Activated naive CD4-positive, alpha-beta T cell treated with anti-CD3 and anti-CD28 coated beads for 36 hours (primary cell): ENCODE measurements around the gene C1orf116. TPM values are rescaled to one million over a fixed set of nuclear protein-coding genes. Genes with fewer than 3 reads are reported as not detected.

Experiments used
- CTCF ChIA-PET: fragments of 350-600 bp; sonication (Branson Sonifier 250); formaldehyde crosslinking; loops from one replicate; lab custom pipeline; 2021; ENCODE audit warnings: antibody characterized with exemption; lab: Charles Lee
- DNase-seq: peaks from one replicate; pipeline ENCODE4 v3.0.0-alpha.2; 2020
- H3K27ac Mint-ChIP-seq: one replicate; pipeline ENCODE4 v1.8.0; 2021; ENCODE audit warnings: mild to moderate bottlenecking, mixed read lengths
- H3K27me3 Mint-ChIP-seq: one replicate; pipeline ENCODE4 v1.8.0; 2021; ENCODE audit warnings: low read depth, mixed read lengths
- H3K36me3 Mint-ChIP-seq: one replicate; pipeline ENCODE4 v1.8.0; 2021; ENCODE audit warnings: low read depth, mixed read lengths
- H3K4me1 Mint-ChIP-seq: one replicate; pipeline ENCODE4 v1.8.0; 2021; ENCODE audit warnings: low read depth, mixed read lengths
- H3K4me3 Mint-ChIP-seq: one replicate; pipeline ENCODE4 v1.8.0; 2021; ENCODE audit warnings: mild to moderate bottlenecking, moderate library complexity, mixed read lengths
- H3K9me3 Mint-ChIP-seq: one replicate; pipeline ENCODE4 v1.8.0; 2021; ENCODE audit warnings: mixed read lengths
- intact Hi-C: fragments of 100-400 bp; cut with micrococcal nuclease; formaldehyde crosslinking; loops from one replicate; pipeline ENCODE4 v1.15.1; 2023
- total RNA-seq, 2 experiments: library from RNA; stranded (reverse); gene quantifications; one replicate each; pipeline ENCODE4 v1.2.3, GENCODE V29; 2021

Gene C1orf116
- total RNA-seq, 2 experiments from 2014 or later = not detected

- no peak overlapping the region for H3K27ac Mint-ChIP-seq
- intact Hi-C loops = no loop called here
- H3K4me3 Mint-ChIP-seq = no peak overlapping the region
- no peaks in the 10 kb centered on the region for H3K36me3 Mint-ChIP-seq
- peaks cover 2% of the 10 kb centered on the region for H3K4me1 Mint-ChIP-seq
- H3K9me3 Mint-ChIP-seq = no peaks in the 10 kb centered on the region
- H3K27me3 Mint-ChIP-seq = peaks cover 2% of the 10 kb centered on the region
- CTCF ChIA-PET = interaction anchor here (4.4 kb wide), 1 partner anchor 66 kb away, joined by 21 read pairs; no protein-coding TSS in a partner anchor
- no peak for DNase-seq
Measured at GRCh38 chr1:207001492-207002245, 30.9 kb downstream of the C1orf116 start.

GRCh38 chr1:207000651-207001291, 31.8 kb downstream of the C1orf116 start:
- no peak overlapping the region for H3K4me3 Mint-ChIP-seq
- H3K36me3 Mint-ChIP-seq = no peaks in the 10 kb centered on the region
- CTCF ChIA-PET = interaction anchor here (0.6 kb wide), 1 partner anchor 114 kb away, joined by 5 read pairs; no protein-coding TSS in a partner anchor
- H3K27me3 Mint-ChIP-seq = peaks cover 2% of the 10 kb centered on the region
- no peak for DNase-seq
- H3K4me1 Mint-ChIP-seq = peaks cover 2% of the 10 kb centered on the region
- H3K27ac Mint-ChIP-seq = no peak overlapping the region
- no peaks in the 10 kb centered on the region for H3K9me3 Mint-ChIP-seq
- intact Hi-C loops = no loop called here

DNA sequence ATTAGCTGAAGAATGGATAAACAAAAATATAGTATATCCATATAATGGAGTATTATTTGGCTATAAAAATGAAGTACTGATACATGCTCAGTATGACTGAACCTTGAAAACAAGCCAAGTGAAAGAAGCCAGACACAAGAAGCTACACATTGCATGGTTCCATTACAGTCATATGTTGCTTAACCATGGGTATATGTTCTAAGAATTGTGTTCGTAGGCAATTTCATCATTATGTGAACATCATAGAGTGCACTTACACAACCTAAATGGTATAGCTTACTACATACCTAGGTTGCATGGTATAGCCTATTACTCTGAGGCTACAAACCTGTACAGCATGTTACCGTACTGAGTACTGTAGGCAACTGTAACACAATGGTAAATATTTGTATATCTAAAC, 33.7 kb downstream of the C1orf116 start:
- no peak overlapping the region for H3K4me3 Mint-ChIP-seq
- no peak overlapping the region for H3K27ac Mint-ChIP-seq
- intact Hi-C loops = no loop called here
- H3K4me1 Mint-ChIP-seq = no peaks in the 10 kb centered on the region
- no peaks in the 10 kb centered on the region for H3K27me3 Mint-ChIP-seq
- no peaks in the 10 kb centered on the region for H3K36me3 Mint-ChIP-seq
- no peaks in the 10 kb centered on the region for H3K9me3 Mint-ChIP-seq
- CTCF ChIA-PET = interaction anchor here (0.7 kb wide), 1 partner anchor 57 kb away, joined by 5 read pairs; no protein-coding TSS in a partner anchor
- DNase-seq = no peak

- no peaks in the 10 kb centered on the region for H3K36me3 Mint-ChIP-seq
- H3K27ac Mint-ChIP-seq = no peak overlapping the region
- CTCF ChIA-PET = interaction anchor here (1.2 to 3.3 kb wide), 3 partner anchors 11 to 59 kb away, joined by 3 to 23 read pairs (median 20); no protein-coding TSS in a partner anchor
- no peak for DNase-seq
- no peaks in the 10 kb centered on the region for H3K4me1 Mint-ChIP-seq
- H3K27me3 Mint-ChIP-seq = peaks cover 4% of the 10 kb centered on the region
- H3K9me3 Mint-ChIP-seq = no peaks in the 10 kb centered on the region
- no peak overlapping the region for H3K4me3 Mint-ChIP-seq
- intact Hi-C loops = no loop called here
Measured at GRCh38 chr1:206992790-206993189, 39.8 kb downstream of the C1orf116 start.

DNA sequence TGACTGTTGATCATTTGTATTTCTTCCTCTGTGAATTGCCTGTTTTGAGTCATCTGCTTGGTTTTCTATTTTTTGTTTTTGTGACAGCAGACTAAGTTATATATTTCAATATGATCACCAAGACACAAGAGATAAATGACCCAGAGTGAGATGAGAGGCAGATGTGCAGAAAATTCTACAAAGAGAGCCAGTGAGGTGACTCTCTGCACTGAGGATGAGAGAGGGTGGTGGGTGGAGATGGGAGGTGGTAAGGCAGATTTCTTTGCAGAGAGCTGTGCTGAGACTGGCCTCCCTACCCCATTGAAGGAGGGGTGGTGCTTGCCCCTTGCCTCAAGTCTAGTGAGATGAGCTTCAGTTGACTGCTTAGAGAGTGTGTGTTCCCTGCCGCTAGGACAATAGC, 44.7 kb downstream of the C1orf116 start:
- Mint-ChIP-seq H3K4me3 (no peak overlapping the region), H3K36me3 (no peaks in the 10 kb centered on the region), H3K4me1 (no peaks in the 10 kb centered on the region), H3K27me3 (peaks cover 4% of the 10 kb centered on the region), H3K9me3 (no peaks in the 10 kb centered on the region), H3K27ac (no peak overlapping the region)
- CTCF ChIA-PET = interaction anchor here (0.6 to 1.2 kb wide), 3 partner anchors 16 to 410 kb away, joined by 3 read pairs; no protein-coding TSS in a partner anchor
- intact Hi-C loops = loop anchor here (10.0 kb wide), 1 partner anchor 493 kb away; no protein-coding TSS in a partner anchor
- DNase-seq = no peak

DNA sequence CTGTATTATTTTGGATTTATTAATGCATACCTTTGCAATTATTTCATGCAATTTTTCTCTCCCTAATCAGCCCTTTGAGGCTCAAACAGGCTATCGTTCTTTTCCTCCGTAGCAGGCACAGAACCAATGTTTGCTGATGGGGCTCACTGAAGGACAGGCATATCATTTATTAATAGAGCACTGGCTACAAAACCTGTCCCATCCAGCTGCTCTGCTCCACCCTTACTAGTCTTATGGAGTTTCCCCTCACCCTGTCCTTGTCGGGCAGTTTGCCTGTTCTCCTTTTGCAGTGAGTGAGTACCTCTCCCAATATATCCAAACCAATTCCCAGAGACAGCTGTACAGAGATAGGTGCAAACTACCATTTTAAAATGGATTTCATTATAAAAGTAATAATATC, 45.7 kb downstream of the C1orf116 start:
- Mint-ChIP-seq H3K4me1 (no peaks in the 10 kb centered on the region), H3K36me3 (no peaks in the 10 kb centered on the region), H3K4me3 (no peak overlapping the region), H3K27me3 (peaks cover 4% of the 10 kb centered on the region), H3K9me3 (no peaks in the 10 kb centered on the region), H3K27ac (no peak overlapping the region)
- intact Hi-C loops = loop anchor here (10.0 kb wide), 1 partner anchor 492 kb away; no protein-coding TSS in a partner anchor
- DNase-seq = no peak
- CTCF ChIA-PET = interaction anchor here (1.2 kb wide), 1 partner anchor 15 kb away, joined by 3 read pairs; no protein-coding TSS in a partner anchor

GRCh38 chr1:206986402-206986801, 46.2 kb downstream of the C1orf116 start:
- Mint-ChIP-seq H3K9me3 (no peaks in the 10 kb centered on the region), H3K36me3 (no peaks in the 10 kb centered on the region), H3K4me1 (no peaks in the 10 kb centered on the region), H3K27ac (no peak overlapping the region), H3K4me3 (no peak overlapping the region), H3K27me3 (peaks cover 4% of the 10 kb centered on the region)
- DNase-seq = no peak
- CTCF ChIA-PET = interaction anchor here (0.9 to 1.0 kb wide), 2 partner anchors 51 to 252 kb away, joined by 3 read pairs; no protein-coding TSS in a partner anchor
- intact Hi-C loops = loop anchor here (10.0 kb wide), 1 partner anchor 492 kb away; no protein-coding TSS in a partner anchor

- no peak for DNase-seq
- H3K9me3 Mint-ChIP-seq = no peaks in the 10 kb centered on the region
- CTCF ChIA-PET = interaction anchor here (0.9 to 1.0 kb wide), 2 partner anchors 50 to 251 kb away, joined by 3 read pairs; no protein-coding TSS in a partner anchor
- no peak overlapping the region for H3K27ac Mint-ChIP-seq
- H3K4me1 Mint-ChIP-seq = no peaks in the 10 kb centered on the region
- H3K27me3 Mint-ChIP-seq = peaks cover 4% of the 10 kb centered on the region
- intact Hi-C loops = loop anchor here (10.0 kb wide), 1 partner anchor 490 kb away; no protein-coding TSS in a partner anchor
- H3K4me3 Mint-ChIP-seq = no peak overlapping the region
- no peaks in the 10 kb centered on the region for H3K36me3 Mint-ChIP-seq
Measured at GRCh38 chr1:206985162-206985749, 47.3 kb downstream of the C1orf116 start.

GRCh38 chr1:206982216-206982615, 50.3 kb downstream of the C1orf116 start:
- DNase-seq = peak; percentile 78
- CTCF ChIA-PET = interaction anchor here (0.6 to 7.1 kb wide), 38 partner anchors 9 to 492 kb away, joined by 3 to 124 read pairs (median 5); partner anchors contain the start of genes DYRK3, FCAMR, FCMR and IL20
- H3K4me1 Mint-ChIP-seq = no peaks in the 10 kb centered on the region
- H3K9me3 Mint-ChIP-seq = no peaks in the 10 kb centered on the region
- no peak overlapping the region for H3K27ac Mint-ChIP-seq
- no peak overlapping the region for H3K4me3 Mint-ChIP-seq
- intact Hi-C loops = loop anchor here (1.0 to 10.0 kb wide), 8 partner anchors 47 to 487 kb away; partner anchors contain the start of genes DYRK3 and IL20
- H3K27me3 Mint-ChIP-seq = no peaks in the 10 kb centered on the region
- no peaks in the 10 kb centered on the region for H3K36me3 Mint-ChIP-seq

DNA sequence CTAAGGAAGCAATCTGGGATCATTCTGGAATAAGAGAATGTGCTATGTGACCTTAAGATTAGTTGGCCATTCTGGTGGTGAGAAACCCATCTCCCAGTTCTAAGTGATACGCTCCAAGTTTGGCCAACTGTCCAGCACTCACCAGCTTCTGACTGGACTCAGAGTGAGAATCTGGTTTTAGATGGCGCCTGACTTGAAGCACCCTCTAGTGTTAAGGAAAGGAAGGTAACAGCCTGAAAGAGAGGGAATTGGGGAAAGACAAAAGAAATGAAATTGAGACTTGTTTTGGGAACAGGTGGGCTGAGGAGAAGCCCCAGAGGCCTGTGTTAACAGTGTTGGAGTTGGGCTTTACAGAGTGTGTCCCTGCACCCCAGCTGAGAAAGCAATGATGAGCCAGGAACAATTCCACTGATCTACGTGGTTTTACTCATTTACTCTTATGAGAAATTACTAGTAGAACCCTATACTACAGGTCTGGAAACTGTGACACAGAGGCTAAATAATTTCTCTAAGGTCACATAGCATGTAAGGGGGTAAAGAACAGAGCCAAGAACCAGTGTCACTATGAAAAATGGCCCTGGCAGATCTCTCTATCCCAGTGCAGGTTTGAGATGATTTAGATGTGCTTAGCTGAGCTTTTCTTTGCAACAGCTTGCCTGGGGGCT, 53.0 kb downstream of the C1orf116 start:
- intact Hi-C loops = loop anchor here (10.0 kb wide), 1 partner anchor 485 kb away; no protein-coding TSS in a partner anchor
- no peaks in the 10 kb centered on the region for H3K4me1 Mint-ChIP-seq
- H3K9me3 Mint-ChIP-seq = no peaks in the 10 kb centered on the region
- H3K36me3 Mint-ChIP-seq = no peaks in the 10 kb centered on the region
- no peak overlapping the region for H3K27ac Mint-ChIP-seq
- DNase-seq = no peak
- CTCF ChIA-PET = interaction anchor here (0.6 to 7.1 kb wide), 13 partner anchors 8 to 253 kb away, joined by 3 to 124 read pairs (median 3); partner anchors contain the start of genes FCAMR and IL20
- no peak overlapping the region for H3K4me3 Mint-ChIP-seq
- no peaks in the 10 kb centered on the region for H3K27me3 Mint-ChIP-seq

- H3K27me3 Mint-ChIP-seq = no peaks in the 10 kb centered on the region
- no peak for DNase-seq
- H3K9me3 Mint-ChIP-seq = no peaks in the 10 kb centered on the region
- H3K4me1 Mint-ChIP-seq = no peaks in the 10 kb centered on the region
- no peak overlapping the region for H3K27ac Mint-ChIP-seq
- H3K4me3 Mint-ChIP-seq = no peak overlapping the region
- intact Hi-C loops = no loop called here
- CTCF ChIA-PET = interaction anchor here (1.6 to 7.1 kb wide), 3 partner anchors 46 to 233 kb away, joined by 3 to 124 read pairs (median 3); no protein-coding TSS in a partner anchor
- no peaks in the 10 kb centered on the region for H3K36me3 Mint-ChIP-seq
Measured at GRCh38 chr1:206978259-206978658, 54.3 kb downstream of the C1orf116 start.
